Measurements from ENCODE around the gene CFB.
A peak's percentile ranks its signal among the peaks of the same experiment; 100 is the strongest.
"Not testable (repeated sequence)": the region's sequence is repeated elsewhere in the genome, so short reads cannot be mapped to it uniquely, and the experiment has no call there.

Gene CFB

GRCh38 chr6:31970604-31971271 lies 24.8 kb downstream of the CFB start:
- no peak for DNase-seq (ENCODE audit: low read depth, low spot score)

DNA sequence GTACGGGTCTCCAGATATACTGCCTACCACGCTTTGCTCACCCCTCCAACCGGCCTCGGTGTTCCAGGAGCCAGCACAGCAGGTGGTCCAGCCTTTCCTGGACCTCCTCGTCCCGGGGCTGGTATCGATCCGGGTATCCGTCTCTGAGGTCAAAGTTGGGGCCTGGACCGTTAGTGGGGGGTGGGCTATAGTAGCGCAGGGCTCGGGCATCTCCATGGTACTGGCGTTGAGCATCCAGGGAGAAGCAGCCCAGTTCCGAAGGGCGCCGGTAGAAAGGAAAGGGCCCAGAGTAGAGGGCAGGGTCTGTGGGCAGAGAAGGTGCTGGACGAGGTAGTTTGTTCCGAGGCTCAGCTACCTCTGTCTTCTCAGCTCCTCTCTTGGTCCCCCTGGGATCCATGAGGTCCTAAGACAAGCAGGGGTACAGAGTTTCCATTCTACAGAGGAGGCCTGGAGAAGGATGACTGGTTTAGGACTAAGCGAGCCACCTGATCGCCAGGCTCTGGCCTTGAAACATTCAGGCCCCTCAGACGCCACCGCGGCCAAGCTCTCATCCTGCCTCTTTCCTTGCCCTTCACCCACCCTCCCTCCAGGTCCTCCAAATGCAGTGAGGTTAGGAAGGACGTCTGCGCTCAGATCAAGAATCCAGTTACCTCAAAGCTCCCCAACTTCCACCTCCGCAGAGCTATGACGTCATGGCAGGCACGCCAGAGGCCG lies 25.5 kb downstream of the CFB start:
- DNase-seq (ENCODE audit: low read depth, low spot score), result no peak

GRCh38 chr6:31971993-31972708 lies 26.3 kb downstream of the CFB start, which contains the start of gene DXO:
Gene DXO (minus strand): TSS chr6:31972138. CDS start chr6:31971675, 463 bp downstream.
- peak; percentile 93 for DNase-seq (ENCODE audit: low read depth, low spot score)

DNA sequence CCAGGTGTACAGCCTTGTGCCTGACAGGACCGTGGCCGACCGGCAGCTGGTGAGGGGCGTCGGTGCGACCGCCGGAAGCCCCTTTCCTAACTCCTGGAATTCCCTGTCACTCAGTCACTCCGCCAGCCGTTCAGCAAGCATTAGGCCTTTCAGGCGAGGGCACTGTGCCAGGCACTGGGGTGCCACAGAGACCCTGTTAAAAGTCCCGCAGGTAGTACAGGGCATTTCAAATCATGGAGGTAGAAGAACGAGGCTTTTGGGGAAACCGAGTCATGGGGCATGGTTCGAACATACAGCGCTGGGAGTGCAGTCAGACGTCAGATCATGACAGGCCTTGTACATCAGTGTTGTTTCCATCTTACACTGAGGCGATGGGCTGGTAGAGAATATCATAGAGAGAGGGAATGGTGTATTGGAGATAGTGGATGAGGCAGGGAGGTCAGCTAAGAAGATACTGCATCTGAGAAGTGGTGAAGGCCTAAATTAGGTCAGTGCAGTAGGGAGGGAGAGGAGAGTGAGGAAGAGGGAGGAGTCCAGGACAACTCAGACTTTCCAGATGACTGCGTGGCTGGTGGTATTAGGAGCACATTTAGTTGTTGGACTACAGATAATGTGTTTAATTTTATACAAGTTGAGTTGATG lies 26.9 kb downstream of the CFB start:
- no peak for DNase-seq (ENCODE audit: low read depth, low spot score)

DNA sequence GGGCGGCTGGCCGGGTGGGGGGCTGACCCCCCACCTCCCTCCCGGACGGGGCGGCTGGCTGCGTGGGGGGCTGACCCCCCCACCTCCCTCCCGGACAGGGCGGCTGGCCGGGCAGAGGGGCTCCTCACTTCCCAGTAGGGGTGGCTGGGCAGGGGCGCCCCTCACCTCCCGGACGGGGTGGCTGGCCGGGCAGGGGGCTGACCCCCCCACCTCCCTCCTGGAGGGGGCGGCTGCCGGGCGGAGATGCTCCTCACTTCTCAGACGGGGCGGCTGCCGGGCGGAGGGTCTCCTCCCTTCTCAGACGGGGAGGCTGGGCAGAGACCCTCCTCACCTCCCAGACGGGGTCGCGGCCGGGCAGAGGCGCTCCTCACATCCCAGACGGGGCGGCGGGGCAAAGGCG lies 30.2 kb downstream of the CFB start:
- DNase-seq (ENCODE audit: low read depth, low spot score), result not testable (repeated sequence)

DNA sequence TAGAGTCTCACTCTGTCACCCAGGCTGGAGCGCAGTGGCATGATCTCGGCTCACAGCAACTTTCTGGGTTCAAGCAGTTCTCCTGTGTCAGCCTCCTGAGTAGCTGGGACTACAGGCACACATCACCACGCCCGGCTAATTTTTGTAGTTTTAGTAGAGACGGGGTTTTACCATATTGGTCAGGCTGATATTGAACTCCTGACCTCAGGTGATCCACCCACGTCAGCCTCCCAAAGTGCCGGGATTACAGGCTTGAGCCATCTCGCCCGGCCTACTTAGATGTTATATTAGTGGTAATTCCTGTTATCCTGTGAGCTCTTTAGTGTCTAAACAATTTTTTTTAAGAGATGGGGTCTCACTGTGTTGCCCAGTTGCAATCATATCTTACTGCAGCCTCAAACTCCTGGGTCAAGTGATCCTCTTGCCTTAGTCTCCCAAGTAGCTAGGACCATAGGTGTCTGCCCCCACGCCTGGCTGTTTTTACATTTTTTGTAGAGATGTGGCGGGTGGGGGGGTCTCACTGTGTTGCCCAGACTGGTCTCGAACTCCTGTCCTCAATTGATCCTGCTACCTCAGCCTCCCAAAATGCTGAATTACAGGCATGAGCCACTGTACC lies 32.0 kb downstream of the CFB start:
- DNase-seq (ENCODE audit: low read depth, low spot score), result no peak

DNA sequence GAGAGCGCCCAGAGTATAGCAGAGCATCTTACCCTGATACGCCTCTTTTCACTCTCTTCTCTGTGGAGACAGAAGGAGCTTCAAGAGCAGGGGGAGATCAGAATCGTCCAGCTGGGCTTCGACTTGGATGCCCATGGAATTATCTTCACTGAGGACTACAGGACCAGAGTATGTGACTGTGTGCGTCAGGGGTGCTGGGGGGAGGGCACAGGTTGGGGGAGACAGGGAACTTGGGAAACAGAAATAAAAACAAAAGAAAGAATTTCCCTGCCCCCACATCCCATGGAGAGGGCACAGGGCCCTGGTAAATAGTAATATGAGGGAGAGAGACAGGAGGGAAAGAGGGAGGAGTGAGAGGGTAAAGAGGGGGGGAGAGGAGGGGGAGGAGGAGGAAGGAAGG lies 32.9 kb downstream of the CFB start:
- DNase-seq (ENCODE audit: low read depth, low spot score), result no peak

GRCh38 chr6:31979238-31979898 lies 33.5 kb downstream of the CFB start:
- no peak for DNase-seq (ENCODE audit: low read depth, low spot score)

DNA sequence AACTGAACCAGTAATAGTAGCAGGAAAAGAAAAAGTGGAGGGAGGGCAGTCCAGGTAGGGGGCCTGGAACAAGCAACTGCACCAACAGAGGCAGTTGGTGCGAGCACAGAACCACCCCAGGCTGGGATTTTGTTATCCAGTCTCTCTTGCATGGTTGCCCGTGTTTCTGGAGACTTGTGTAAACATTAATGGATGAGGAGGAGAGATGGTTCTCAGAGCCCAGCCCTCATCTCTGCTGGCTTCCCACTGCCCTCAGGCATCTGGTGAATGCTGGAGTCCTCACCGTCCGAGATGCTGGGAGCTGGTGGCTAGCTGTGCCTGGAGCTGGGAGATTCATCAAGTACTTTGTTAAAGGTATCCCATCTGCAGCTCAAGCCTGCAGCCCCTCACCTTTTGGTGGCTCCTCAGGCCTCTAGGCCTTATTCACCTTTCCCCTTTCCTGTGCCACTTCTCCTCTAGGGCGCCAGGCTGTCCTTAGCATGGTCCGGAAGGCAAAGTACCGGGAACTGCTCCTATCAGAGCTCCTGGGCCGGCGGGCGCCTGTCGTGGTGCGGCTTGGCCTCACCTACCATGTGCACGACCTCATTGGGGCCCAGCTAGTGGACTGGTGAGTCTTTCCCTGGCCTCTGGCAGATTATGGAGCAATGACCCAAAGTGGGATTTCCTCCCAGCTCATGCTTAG lies 34.4 kb downstream of the CFB start:
- DNase-seq (ENCODE audit: low read depth, low spot score), result not testable (repeated sequence)

- not testable (repeated sequence) for DNase-seq (ENCODE audit: low read depth, low spot score)
Observed at GRCh38 chr6:31980998-31981397, 35.1 kb downstream of the CFB start.

DNA sequence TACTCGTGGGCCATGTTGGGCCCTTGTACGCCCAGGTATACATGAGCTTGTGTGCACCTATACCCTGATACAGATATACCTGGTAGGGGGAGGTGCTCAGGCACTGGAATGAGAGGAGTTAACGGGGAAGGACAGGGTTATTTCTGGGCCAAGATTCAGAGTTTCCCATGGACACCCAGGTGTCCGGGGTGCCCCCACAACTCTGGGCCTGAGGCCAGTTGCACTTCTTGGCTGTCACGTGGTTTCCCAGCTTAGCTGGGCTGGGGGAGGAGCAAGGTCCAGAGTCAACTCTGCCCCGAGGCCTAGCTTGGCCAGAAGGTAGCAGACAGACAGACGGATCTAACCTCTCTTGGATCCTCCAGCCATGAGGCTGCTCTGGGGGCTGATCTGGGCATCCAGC lies 35.8 kb downstream of the CFB start, which contains the start of gene C4A:
TSS of gene C4A (plus strand) at position 314 of the 400 bp plus-strand sequence. CDS start at position 365, 51 bp downstream.
- not testable (repeated sequence) for DNase-seq (ENCODE audit: low read depth, low spot score)

DNA sequence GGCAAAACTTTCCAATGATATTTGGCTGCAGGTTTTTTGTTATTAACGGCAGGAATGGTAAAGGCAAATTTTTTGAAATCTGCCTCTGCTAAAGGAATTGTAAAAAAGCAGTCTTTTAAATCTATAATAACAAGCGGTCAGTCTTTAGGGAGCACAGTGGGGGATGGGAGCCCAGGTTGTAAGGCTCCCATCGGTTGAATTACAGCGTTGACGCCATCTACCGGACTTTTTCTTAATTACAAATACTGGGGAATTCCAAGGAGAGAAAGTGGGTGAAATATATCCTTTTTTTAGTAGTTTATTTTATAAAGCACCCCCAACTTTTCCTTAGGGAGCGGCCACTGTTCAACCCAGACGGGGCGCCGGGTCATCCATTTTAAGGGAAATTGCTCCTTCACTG lies 43.5 kb downstream of the CFB start:
- not testable (repeated sequence) for DNase-seq (ENCODE audit: low read depth, low spot score)

DNA sequence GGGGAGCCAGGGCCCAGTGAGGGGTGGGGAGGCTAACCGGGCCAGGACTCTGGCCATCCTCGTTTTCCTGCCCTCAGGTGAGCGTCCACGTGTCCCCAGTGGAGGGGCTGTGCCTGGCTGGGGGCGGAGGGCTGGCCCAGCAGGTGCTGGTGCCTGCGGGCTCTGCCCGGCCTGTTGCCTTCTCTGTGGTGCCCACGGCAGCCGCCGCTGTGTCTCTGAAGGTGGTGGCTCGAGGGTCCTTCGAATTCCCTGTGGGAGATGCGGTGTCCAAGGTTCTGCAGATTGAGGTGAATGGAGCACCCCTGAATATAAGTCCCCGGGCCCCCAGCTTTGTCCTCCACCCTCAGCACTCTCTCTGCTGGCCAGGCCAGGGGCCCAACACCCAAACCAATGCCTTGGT lies 48.5 kb downstream of the CFB start:
- not testable (repeated sequence) for DNase-seq (ENCODE audit: low read depth, low spot score)

DNA sequence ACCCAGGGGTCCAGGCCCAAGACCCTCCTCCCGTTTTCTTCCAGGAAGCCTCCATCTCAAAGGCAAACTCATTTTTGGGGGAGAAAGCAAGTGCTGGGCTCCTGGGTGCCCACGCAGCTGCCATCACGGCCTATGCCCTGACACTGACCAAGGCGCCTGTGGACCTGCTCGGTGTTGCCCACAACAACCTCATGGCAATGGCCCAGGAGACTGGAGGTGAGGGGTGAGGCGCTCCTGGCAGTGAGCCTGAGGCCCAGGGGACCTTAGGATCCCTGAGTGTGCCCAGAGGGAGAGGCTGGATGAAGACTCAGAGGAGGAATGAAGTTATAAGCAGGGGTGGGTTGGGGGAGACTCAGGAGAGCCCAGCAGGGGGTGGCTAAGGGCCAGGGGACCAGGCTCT lies 50.5 kb downstream of the CFB start:
- not testable (repeated sequence) for DNase-seq (ENCODE audit: low read depth, low spot score)

Measured in iPS DF 19.7 (cell line).